ENCODE results near the gene OBSL1.

- TF ChIP-seq, protein P1, sequence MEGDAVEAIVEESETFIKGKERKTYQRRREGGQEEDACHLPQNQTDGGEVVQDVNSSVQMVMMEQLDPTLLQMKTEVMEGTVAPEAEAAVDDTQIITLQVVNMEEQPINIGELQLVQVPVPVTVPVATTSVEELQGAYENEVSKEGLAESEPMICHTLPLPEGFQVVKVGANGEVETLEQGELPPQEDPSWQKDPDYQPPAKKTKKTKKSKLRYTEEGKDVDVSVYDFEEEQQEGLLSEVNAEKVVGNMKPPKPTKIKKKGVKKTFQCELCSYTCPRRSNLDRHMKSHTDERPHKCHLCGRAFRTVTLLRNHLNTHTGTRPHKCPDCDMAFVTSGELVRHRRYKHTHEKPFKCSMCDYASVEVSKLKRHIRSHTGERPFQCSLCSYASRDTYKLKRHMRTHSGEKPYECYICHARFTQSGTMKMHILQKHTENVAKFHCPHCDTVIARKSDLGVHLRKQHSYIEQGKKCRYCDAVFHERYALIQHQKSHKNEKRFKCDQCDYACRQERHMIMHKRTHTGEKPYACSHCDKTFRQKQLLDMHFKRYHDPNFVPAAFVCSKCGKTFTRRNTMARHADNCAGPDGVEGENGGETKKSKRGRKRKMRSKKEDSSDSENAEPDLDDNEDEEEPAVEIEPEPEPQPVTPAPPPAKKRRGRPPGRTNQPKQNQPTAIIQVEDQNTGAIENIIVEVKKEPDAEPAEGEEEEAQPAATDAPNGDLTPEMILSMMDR (IDR thresholded peaks at IDR 0.05): no peak
- no peak for TF ChIP-seq POLR2A (IDR thresholded peaks at IDR 0.05)
These were observed 19.6 kb downstream of the OBSL1 start for GRCh38 chr2:219551441-219552381.
